GM12874 (cell line): ENCODE results near the gene OPTC.

Experiments used
- CTCF ChIP-seq: IDR thresholded peaks from 2 replicates; pipeline ENCODE4 v1.5.1; 2011; ENCODE audit warnings: low read depth, mild to moderate bottlenecking, control low read depth, low read length, moderate library complexity; ENCODE audit not compliant: insufficient read depth

Gene OPTC

GRCh38 chr1:203524152-203524551 is 30.2 kb downstream of the OPTC start:
- TF ChIP-seq CTCF, result no peak

GRCh38 chr1:203524824-203525223 is 30.9 kb downstream of the OPTC start:
- no peak for TF ChIP-seq CTCF

- TF ChIP-seq CTCF, result no peak
These were observed 31.7 kb downstream of the OPTC start for GRCh38 chr1:203525685-203526084.

GRCh38 chr1:203526130-203526529 is 32.2 kb downstream of the OPTC start:
- TF ChIP-seq CTCF, result no peak

GRCh38 chr1:203526572-203526971 is 32.6 kb downstream of the OPTC start:
- TF ChIP-seq CTCF, result no peak

GRCh38 chr1:203527013-203527412 is 33.1 kb downstream of the OPTC start:
- TF ChIP-seq CTCF, result no peak

- no peak for TF ChIP-seq CTCF
These were observed 34.1 kb downstream of the OPTC start for GRCh38 chr1:203528063-203528462.
